ENCODE results near the gene NMNAT2.

DNA sequence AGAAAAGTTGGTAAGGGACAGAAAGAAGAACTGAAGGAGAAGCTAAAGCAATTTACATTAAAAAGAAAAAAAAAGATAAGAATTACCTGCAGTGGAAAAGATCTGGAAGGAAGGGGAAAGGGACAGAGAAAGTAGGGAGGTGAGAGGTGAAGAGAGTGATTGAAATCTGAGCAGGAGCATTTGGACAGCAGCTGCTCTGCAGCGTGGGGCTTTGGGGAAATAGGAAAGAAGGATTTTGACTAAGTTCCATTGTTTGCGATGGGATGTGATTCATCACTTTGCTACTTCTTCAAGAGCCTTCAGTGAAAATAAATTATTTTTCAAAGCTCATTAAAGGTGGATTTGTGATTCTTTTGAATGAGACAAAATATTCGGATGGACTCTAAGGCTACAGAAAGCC is 26.1 kb upstream of the NMNAT2 start:
- TF ChIP-seq, protein P1, sequence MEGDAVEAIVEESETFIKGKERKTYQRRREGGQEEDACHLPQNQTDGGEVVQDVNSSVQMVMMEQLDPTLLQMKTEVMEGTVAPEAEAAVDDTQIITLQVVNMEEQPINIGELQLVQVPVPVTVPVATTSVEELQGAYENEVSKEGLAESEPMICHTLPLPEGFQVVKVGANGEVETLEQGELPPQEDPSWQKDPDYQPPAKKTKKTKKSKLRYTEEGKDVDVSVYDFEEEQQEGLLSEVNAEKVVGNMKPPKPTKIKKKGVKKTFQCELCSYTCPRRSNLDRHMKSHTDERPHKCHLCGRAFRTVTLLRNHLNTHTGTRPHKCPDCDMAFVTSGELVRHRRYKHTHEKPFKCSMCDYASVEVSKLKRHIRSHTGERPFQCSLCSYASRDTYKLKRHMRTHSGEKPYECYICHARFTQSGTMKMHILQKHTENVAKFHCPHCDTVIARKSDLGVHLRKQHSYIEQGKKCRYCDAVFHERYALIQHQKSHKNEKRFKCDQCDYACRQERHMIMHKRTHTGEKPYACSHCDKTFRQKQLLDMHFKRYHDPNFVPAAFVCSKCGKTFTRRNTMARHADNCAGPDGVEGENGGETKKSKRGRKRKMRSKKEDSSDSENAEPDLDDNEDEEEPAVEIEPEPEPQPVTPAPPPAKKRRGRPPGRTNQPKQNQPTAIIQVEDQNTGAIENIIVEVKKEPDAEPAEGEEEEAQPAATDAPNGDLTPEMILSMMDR (IDR thresholded peaks at IDR 0.05; ENCODE audit: control extremely low read depth in 1 of 3, insufficient read depth in 1 of 3, low read depth in 1 of 3, low read length in 3 of 3), result no peak
- TF ChIP-seq TAF1 (IDR thresholded peaks at IDR 0.05; ENCODE audit: low read depth, low read length), result no peak
- no peak for TF ChIP-seq RAD21 (IDR thresholded peaks at IDR 0.05 in 1 of 2, conservative IDR thresholded peaks at IDR 0.05 in 1 of 2; ENCODE audit: low read depth in 2 of 2, low read length in 2 of 2)
- TF ChIP-seq CBX5 (IDR thresholded peaks at IDR 0.05; ENCODE audit: low read depth, low read length), result no peak
- no peak for TF ChIP-seq JUN (IDR thresholded peaks at IDR 0.05; ENCODE audit: low read depth, low read length)
- TF ChIP-seq TCF12 (IDR thresholded peaks at IDR 0.05; ENCODE audit: low read depth, low read length), result no peak
- no peak for TF ChIP-seq CREB1 (IDR thresholded peaks at IDR 0.05)
